ENCODE measurements around the gene ADGRA1. TPM values are rescaled to one million over a fixed set of nuclear protein-coding genes. Genes with fewer than 3 reads are reported as not detected.

ADGRA1 gene
- total RNA-seq, 2 donors from 2014 or later = 0.24 to 1.0 TPM

- TF ChIP-seq CTCF (conservative IDR thresholded peaks at IDR 0.05) = no peak
- Mint-ChIP-seq H3K27me3 (ENCODE audit: insufficient read depth) (peaks cover 2% of the 10 kb centered on the region), H3K4me3 (no peak overlapping the region), H3K27ac (no peak overlapping the region), H3K9me3 (peaks cover 8% of the 10 kb centered on the region), H3K4me1 (no peaks in the 10 kb centered on the region), H3K36me3 (ENCODE audit: low read depth) (no peaks in the 10 kb centered on the region)
- Histone ChIP-seq H3K27me3 (ENCODE audit: control insufficient read depth, insufficient read depth, low read length, poor library complexity, severe bottlenecking) (no peaks in the 10 kb centered on the region), H3K4me1 (ENCODE audit: control insufficient read depth, insufficient read depth, low read length) (no peaks in the 10 kb centered on the region), H3K36me3 (ENCODE audit: control insufficient read depth, insufficient read depth, low read length) (no peaks in the 10 kb centered on the region), H3K4me3 (ENCODE audit: low read length) (no peak overlapping the region), H3K27ac (ENCODE audit: low read depth, low read length) (no peak overlapping the region), H3K9me3 (ENCODE audit: control insufficient read depth, low read length) (peaks cover 1% of the 10 kb centered on the region), H3K9ac (ENCODE audit: extremely low read depth, low read length, poor library complexity, severe bottlenecking) (no peak overlapping the region)
- peak; percentile 40 for DNase-seq
- 91 to 96% methylated on average over 12 to 23 of the region's 23 CpGs for WGBS, 2 experiments (ENCODE audit: insufficient coverage in 1 of 2, insufficient read length in 1 of 2)
Measured at GRCh38 chr10:133123746-133124356, 36.1 kb downstream of the ADGRA1 start.

- Mint-ChIP-seq H3K4me1 (no peaks in the 10 kb centered on the region), H3K9me3 (peaks cover 4% of the 10 kb centered on the region), H3K4me3 (no peak overlapping the region), H3K27me3 (ENCODE audit: insufficient read depth) (peaks cover 2% of the 10 kb centered on the region), H3K36me3 (ENCODE audit: low read depth) (no peaks in the 10 kb centered on the region), H3K27ac (no peak overlapping the region)
- Histone ChIP-seq H3K27ac (ENCODE audit: low read depth, low read length) (no peak overlapping the region), H3K4me1 (ENCODE audit: control insufficient read depth, insufficient read depth, low read length) (no peaks in the 10 kb centered on the region), H3K27me3 (ENCODE audit: control insufficient read depth, insufficient read depth, low read length, poor library complexity, severe bottlenecking) (no peaks in the 10 kb centered on the region), H3K36me3 (ENCODE audit: control insufficient read depth, insufficient read depth, low read length) (no peaks in the 10 kb centered on the region), H3K9ac (ENCODE audit: extremely low read depth, low read length, poor library complexity, severe bottlenecking) (no peak overlapping the region), H3K4me3 (ENCODE audit: low read length) (no peak overlapping the region), H3K9me3 (ENCODE audit: control insufficient read depth, low read length) (no peaks in the 10 kb centered on the region)
- TF ChIP-seq CTCF (conservative IDR thresholded peaks at IDR 0.05) = peak; percentile 81
- peak; percentile 87 for DNase-seq
- 39 to 60% methylated on average over 20 to 58 of the region's 58 CpGs for WGBS, 2 experiments (ENCODE audit: insufficient coverage in 1 of 2, insufficient read length in 1 of 2)
Measured at GRCh38 chr10:133124357-133125211, 36.9 kb downstream of the ADGRA1 start.

GRCh38 chr10:133125901-133126300 lies 38.2 kb downstream of the ADGRA1 start:
- H3K9me3 ChIP-seq (ENCODE audit: control insufficient read depth, low read length) = no peaks in the 10 kb centered on the region
- H3K27me3 ChIP-seq (ENCODE audit: control insufficient read depth, insufficient read depth, low read length, poor library complexity, severe bottlenecking) = no peaks in the 10 kb centered on the region
- Mint-ChIP-seq H3K4me3 (no peak overlapping the region), H3K36me3 (ENCODE audit: low read depth) (no peaks in the 10 kb centered on the region), H3K4me1 (no peaks in the 10 kb centered on the region), H3K27me3 (ENCODE audit: insufficient read depth) (peaks cover 2% of the 10 kb centered on the region), H3K27ac (no peak overlapping the region), H3K9me3 (no peaks in the 10 kb centered on the region)
- H3K27ac ChIP-seq (ENCODE audit: low read depth, low read length) = no peak overlapping the region
- no peak overlapping the region for H3K4me3 ChIP-seq (ENCODE audit: low read length)
- no peaks in the 10 kb centered on the region for H3K36me3 ChIP-seq (ENCODE audit: control insufficient read depth, insufficient read depth, low read length)
- DNase-seq = no peak
- no peaks in the 10 kb centered on the region for H3K4me1 ChIP-seq (ENCODE audit: control insufficient read depth, insufficient read depth, low read length)
- no peak overlapping the region for H3K9ac ChIP-seq (ENCODE audit: extremely low read depth, low read length, poor library complexity, severe bottlenecking)
- TF ChIP-seq CTCF (conservative IDR thresholded peaks at IDR 0.05) = no peak
- WGBS, 2 experiments (ENCODE audit: insufficient coverage in 1 of 2, insufficient read length in 1 of 2) = 95% methylated on average over 7 of the region's 9 CpGs; no CpG with 5 or more reads in 1 of the 2 experiments

Data from endodermal cell (in vitro differentiated cells).